GM19351 (cell line): ENCODE measurements around the gene SNAP47.
A peak's percentile ranks its signal among the peaks of the same experiment; 100 is the strongest.
"Not testable (repeated sequence)": the region's sequence is repeated elsewhere in the genome, so short reads cannot be mapped to it uniquely, and the experiment has no call there.

Source experiments
- ATAC-seq: cut with Tn5 transposase; IDR thresholded peaks from one replicate; pipeline ENCODE4 v1.9.1; 2021; ENCODE audit warnings: mild to moderate bottlenecking, moderate library complexity; ENCODE audit not compliant: unreplicated experiment

Gene SNAP47

GRCh38 chr1:227734856-227735538 lies at the start of gene SNAP47, which contains the start of gene JMJD4:
Gene SNAP47, plus strand, starts transcription at chr1:227735435. Its CDS starts 12,302 bp downstream, at chr1:227747737.
Gene JMJD4, minus strand, starts transcription at chr1:227735302. Its CDS starts 29 bp downstream, at chr1:227735273.
- peak; percentile 88 for ATAC-seq

GRCh38 chr1:227685807-227686206 lies 49.4 kb upstream of the SNAP47 start:
- no peak for ATAC-seq

GRCh38 chr1:227697321-227697864 lies 37.8 kb upstream of the SNAP47 start:
- ATAC-seq: no peak

- not testable (repeated sequence) for ATAC-seq
Observed at GRCh38 chr1:227701631-227702030, 33.6 kb upstream of the SNAP47 start.

- ATAC-seq: no peak
Observed at GRCh38 chr1:227707846-227708245, 27.4 kb upstream of the SNAP47 start.

GRCh38 chr1:227709451-227709850 lies 25.8 kb upstream of the SNAP47 start:
- no peak for ATAC-seq

GRCh38 chr1:227710474-227710873 lies 24.8 kb upstream of the SNAP47 start:
- not testable (repeated sequence) for ATAC-seq

GRCh38 chr1:227712648-227713047 lies 22.6 kb upstream of the SNAP47 start:
- peak; percentile 88 for ATAC-seq

- ATAC-seq: no peak
Observed at GRCh38 chr1:227718932-227719331, 16.3 kb upstream of the SNAP47 start.

- no peak for ATAC-seq
Observed at GRCh38 chr1:227723474-227723873, 11.8 kb upstream of the SNAP47 start.

GRCh38 chr1:227725046-227725445 lies 10.2 kb upstream of the SNAP47 start:
- no peak for ATAC-seq

GRCh38 chr1:227726318-227726717 lies 8.9 kb upstream of the SNAP47 start:
- no peak for ATAC-seq

- no peak for ATAC-seq
Observed at GRCh38 chr1:227726924-227727599, 8.2 kb upstream of the SNAP47 start.

- ATAC-seq: peak; percentile 41
Observed at GRCh38 chr1:227728059-227728891, 7.0 kb upstream of the SNAP47 start.

- ATAC-seq: peak; percentile 2
Observed at GRCh38 chr1:227728892-227729143, 6.4 kb upstream of the SNAP47 start.

- ATAC-seq: no peak
Observed at GRCh38 chr1:227729144-227729880, 5.9 kb upstream of the SNAP47 start.

GRCh38 chr1:227729881-227730629 lies 5.2 kb upstream of the SNAP47 start:
- peak; percentile 32 for ATAC-seq

GRCh38 chr1:227730630-227731151 lies 4.5 kb upstream of the SNAP47 start:
- ATAC-seq: no peak

- no peak for ATAC-seq
Observed at GRCh38 chr1:227731241-227731677, 4.0 kb upstream of the SNAP47 start.
